Fibroblast of peridontal ligament (primary cell): ENCODE results near the gene CAMKMT.

Experiments used
- DNase-seq: peaks from one replicate; pipeline ENCODE4 v3.0.0-alpha.2; 2010; ENCODE audit errors: extremely low read depth

CAMKMT gene

DNA sequence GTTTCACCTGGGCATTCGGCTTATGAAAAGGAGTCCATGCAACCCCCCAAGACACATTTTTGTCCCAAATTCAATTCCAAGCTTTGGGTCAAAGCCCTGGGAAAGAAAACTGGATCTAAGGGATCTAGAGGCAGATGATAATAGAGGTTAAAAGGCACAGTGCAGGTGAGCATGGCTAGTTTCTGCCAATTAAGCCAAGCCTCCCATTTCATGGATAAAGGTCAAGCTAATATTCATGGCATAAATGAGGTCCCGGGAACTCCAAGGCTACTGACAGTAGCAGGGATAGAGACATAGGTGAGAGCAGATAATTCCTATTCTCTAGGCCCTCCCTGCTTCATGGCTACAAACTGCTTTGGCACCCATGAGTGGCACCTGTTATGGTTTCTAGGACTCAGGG is 83.1 kb downstream of the CAMKMT start:
- DNase-seq, result no peak

DNA sequence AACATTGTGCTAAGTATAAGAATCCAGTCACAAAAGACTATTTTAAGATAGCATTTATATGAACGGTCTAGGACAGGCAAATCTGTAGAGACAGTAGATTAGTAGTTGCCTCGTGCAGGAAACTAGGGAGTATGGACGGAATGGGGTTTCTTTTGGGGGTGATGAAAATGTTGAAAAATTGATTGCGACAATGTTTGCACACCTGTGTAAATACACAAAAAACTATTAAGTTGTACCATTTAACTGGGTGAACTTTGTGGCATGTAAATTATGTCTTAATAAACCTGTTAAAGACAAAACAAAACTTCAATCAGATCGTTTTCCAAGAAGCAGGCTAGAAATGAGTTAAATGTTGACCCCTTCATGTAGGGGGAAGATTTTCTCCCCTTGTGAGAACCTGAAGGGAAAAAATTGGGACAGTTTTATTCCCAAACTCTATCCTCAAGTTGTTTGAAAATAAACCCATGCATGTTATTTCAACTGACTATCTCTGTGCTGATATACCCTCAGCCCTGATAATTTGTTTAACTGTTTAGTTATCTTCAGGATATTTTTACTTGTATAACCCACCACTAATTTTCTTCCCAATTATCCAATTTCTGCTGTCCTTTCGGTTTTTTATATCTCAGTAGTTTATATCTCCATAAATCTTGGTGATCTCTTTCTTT is 87.2 kb downstream of the CAMKMT start:
- no peak for DNase-seq

- no peak for DNase-seq
These were observed 88.3 kb downstream of the CAMKMT start for GRCh38 chr2:44450082-44450481.

DNA sequence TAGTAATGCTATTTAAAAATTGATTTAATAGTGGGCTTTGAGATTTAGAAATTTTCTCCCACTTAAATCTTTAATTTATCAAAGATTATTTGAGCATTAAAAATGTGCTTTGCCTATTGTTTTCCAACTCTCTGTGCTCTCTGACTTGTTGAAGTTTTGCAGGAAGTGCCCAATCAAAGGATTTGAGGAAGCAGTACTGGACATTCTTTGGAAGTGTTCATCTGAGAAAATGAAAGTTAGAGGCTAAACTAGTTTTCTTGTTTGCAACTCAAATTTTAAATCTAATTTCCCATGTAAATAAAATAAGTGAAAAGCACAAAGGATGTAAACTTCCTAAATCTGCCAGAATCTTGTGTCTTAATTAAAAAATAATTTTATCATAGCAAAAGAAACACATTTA is 89.1 kb downstream of the CAMKMT start:
- peak; percentile 44 for DNase-seq

DNA sequence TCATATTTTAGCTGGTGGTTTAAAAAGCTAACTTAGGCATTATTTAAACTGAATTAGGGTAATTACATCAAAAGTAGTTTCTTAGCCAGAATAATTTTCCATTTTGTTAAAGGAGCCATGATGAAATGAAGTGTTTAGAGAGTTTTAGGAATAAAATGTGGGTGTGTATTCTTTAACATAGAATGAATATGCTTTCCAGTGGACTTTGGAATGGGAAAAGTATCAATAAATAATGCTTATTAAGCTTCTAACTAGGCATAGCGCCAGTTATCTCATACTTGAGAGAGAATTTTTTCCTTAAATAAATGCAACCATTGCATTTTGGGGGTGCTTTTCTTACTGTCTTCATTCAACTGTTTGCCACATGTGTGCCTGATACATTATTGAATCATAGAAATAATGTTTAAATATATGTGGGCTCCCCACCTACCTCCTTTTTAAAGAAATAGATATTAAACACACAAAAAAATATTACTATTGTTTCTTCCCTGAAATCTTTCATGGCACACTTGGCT is 90.4 kb downstream of the CAMKMT start:
- DNase-seq, result no peak

DNA sequence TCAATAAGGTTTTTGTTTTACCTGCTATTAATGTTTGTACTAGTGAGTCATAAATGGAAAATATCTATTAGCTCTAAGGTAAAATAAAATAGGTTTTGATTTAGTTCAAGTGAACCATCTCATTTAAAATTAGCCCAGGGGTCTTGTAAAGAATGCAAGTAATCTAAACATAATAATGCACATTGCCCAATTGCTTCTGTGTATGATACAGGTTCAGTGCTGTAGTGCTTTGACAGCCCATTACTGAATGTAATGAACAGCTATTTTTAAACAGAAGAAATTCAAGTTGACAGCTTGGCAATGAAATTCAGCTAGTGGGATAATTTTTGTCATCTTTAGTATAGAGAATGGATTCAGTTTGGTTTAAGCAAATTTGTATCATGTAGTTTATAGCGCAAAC is 91.5 kb downstream of the CAMKMT start:
- DNase-seq, result no peak

DNA sequence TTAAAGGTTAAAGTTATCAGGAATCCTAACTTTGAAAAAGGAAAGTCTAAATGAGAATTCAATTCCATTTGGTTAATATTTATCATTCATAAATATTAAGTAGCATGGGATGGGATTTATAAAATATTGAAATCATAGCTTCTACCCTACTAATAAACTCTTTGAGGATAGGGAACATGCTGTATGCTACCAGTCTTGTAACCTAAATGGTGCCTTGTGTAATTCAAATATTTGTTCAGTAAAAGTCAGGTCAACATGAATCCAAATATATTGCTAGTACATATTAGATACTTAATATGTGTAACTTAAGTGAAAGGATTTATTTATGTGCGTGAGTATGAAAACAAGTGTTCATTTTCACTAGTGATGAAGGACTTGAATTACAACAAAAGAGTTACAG is 94.1 kb downstream of the CAMKMT start:
- DNase-seq, result no peak

- DNase-seq, result peak; percentile 23
These were observed 95.2 kb downstream of the CAMKMT start for GRCh38 chr2:44456946-44457345.

DNA sequence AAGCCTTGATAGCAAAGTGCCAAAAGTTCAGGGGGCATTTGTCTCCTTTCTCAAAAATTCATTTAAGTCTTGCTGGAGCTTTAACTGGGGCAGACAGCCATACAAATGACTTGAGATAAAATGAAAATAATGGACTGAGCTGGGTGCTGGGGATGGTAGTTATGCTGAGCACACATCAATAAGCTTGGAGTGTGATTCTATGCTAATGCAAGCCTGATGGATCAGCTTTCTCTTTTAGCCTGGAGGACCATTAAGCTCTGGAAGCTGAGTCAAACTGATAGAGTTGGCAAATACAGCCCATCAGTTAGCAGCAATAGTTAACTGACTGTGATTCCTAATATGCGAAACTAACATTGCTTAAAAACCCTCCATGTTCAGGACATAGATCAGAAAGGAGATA is 98.0 kb downstream of the CAMKMT start:
- DNase-seq, result no peak

DNA sequence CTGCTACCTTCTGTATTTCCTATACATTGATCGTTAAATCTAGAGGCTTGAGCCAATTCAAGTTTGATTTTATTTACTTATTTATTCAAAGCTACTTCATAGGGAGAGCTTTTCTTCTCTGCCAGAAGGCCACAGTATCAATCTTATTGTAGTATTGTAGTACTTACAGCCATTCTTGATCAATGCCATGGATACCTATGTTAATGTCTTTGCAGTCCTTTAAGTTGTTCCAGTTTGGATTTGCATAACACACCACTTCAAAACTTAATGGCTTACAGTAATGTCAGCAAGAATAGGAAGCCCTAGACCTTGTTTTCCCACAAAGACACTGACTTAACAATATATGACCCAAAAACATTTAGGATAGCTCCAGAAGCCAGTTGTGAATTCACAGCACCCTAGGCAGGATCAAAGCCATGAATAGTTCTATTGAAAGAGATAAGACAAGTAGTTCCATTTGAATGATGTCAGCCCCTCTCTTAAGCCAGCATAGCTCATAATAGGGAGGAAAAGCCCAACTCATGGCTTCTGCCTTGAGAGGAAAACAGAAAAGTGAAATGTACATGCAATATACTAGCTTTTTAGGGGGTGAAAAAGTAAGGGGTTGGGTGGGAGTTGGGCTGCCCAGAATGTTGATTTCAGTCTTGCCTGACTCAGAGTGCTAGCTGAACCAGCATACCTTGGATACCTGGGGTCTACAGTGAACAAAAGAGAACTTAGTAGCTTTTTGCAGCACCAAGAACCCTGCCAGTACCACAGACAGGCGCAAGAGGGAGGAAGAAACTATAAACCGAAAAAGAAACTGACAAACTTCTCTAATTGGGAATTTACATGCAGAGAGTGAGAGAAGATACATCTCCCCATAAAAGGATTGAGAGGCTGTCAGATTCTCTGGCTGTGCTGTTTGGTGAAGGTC is 101.4 kb downstream of the CAMKMT start:
- DNase-seq, result no peak

GRCh38 chr2:44464437-44464836 is 102.7 kb downstream of the CAMKMT start:
- DNase-seq, result no peak

- no peak for DNase-seq
These were observed 108.4 kb downstream of the CAMKMT start for GRCh38 chr2:44470151-44470550.

GRCh38 chr2:44477657-44478414 is 116.1 kb downstream of the CAMKMT start:
- no peak for DNase-seq

GRCh38 chr2:44479127-44479887 is 117.6 kb downstream of the CAMKMT start:
- peak; percentile 94 for DNase-seq

DNA sequence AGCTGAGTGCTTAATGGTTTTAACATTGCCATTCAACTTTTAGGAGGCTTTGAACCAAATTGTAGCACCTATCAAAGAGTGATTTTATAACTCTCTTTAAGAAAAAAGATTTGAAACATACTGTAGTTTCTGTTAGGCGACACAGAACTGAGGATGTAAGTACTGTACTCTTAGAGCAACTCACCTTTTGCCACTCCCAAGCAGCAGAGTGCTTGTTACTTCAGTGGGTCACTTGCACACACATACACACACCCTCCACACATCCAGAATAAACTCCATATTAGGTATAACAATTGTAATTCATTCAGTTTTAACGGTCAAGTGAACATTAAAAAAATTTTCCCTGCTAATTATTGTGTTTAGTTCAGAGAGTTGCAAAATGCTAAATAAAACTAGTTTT is 118.3 kb downstream of the CAMKMT start:
- no peak for DNase-seq

DNA sequence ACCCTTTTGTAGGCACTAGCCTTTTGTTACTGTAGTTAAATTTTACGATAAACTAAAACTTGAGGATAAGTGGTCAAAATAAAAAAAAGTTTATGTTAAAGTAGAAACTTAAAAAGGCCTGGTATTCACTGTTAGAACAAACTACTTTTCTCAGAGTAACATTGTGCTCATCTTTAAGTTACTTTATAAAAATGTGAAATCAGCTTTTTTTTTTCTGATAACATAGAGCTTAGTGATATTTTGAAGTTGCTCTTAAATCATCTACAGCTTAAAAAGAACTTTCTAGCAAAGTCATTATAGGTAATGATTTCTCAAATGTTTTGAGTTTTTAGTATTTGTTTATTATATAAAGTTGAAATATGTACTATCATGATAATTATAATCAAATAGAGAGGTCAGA is 125.3 kb downstream of the CAMKMT start:
- DNase-seq, result no peak

GRCh38 chr2:44490726-44491125 is 129.0 kb downstream of the CAMKMT start:
- DNase-seq, result no peak

DNA sequence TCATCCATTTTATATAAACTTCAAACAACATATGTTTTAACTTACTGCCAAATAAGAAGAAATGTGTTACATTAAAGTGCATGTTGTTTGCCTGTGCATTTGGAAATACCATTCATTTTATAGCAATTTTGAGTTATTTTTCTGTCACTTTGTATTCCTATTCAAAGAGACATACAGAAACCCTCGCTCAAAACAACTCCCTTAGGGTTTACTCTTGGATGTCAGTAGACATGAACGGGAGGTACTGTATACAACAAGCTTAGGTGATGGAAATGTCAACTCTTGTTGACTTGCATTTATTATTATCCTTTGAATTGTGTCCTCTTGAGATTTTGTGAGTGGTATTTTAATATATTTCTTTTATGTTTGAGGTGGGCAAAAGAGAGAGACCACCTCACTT is 132.3 kb downstream of the CAMKMT start:
- no peak for DNase-seq

DNA sequence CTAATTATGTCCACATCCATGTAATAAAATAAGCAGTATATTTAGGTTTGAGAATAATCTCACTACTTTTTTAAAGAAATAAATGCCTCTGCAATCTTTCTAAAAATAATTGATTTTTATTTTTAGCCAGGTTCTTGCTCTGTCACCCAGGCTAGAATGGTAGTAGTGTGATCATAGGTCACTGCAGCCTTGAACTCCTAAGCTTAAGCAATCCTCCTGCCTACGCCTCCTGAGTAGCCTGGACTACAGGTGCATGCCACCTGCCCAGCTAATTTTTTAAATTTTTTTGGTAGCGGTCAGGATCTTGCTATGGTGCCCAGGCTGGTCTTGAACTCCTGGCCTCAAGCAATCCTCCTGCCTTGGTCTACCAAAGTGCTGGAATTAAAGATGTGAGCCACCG is 133.3 kb downstream of the CAMKMT start:
- no peak for DNase-seq

- DNase-seq, result no peak
These were observed 133.8 kb downstream of the CAMKMT start for GRCh38 chr2:44495544-44495943.

- no peak for DNase-seq
These were observed 134.4 kb downstream of the CAMKMT start for GRCh38 chr2:44496130-44496529.

DNA sequence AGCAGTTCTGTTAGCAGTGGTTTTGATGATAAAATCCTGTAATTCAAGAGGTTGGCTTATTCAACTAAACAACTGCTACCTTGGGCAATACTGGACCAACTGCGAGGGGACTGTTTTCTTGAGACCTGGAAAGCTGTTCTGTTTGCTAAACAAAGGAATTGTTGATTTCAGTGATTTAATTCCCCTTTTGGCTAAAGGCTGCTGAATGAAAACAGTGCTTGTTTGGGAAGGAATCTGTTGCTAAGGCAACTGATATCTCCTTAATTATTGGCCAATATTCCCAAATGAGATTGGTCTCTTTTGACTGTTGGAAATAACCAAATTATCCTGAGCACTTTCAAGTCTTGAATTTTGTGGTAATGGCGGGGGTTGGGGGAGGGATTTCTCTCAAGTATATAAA is 136.8 kb downstream of the CAMKMT start:
- no peak for DNase-seq
